Right forelimb (tissue), 1 donor: ENCODE results near the gene WDR1.

ENCODE experiments used
- DNase-seq: peaks from one replicate; pipeline ENCODE4 v3.0.0-alpha.2; 2018

The WDR1 gene

DNA sequence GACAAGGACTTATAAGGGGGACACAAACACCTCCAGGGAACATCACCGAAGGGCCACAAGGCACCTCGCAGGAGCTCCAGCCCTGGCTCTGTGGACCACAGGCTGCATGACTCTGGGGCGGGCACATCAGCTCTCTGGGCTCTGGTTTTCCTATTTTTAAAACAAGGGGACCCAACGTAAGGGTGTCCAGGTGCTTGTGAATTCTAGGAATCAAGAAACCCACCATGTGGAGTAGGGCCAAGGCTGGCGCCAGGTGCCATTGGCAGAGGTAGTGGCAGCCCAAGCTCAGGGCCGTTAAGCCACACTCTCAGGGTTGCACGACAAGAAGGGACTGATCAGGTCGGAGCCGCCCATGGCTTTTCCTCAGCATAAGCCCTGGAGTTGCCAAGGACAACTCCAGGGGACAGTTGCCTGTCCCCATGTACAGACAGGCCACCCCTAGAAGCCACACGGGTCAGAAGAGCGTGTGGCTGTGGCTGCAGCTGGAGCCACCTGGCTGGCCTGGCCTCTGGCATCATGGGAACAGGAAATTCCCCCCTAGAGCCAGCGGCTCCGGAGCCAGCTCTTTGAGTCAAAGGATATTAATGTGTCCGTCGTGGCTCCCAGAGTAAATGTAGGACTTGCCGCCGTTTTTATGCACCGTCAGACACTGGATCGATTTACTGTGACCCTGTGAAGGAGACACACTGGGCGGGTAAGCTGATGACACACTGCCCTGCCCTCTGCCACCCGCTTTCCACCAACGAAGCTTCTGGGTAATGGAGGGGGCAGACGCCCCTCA is 32.5 kb downstream of the WDR1 start:
- peak; percentile 36 for DNase-seq

DNA sequence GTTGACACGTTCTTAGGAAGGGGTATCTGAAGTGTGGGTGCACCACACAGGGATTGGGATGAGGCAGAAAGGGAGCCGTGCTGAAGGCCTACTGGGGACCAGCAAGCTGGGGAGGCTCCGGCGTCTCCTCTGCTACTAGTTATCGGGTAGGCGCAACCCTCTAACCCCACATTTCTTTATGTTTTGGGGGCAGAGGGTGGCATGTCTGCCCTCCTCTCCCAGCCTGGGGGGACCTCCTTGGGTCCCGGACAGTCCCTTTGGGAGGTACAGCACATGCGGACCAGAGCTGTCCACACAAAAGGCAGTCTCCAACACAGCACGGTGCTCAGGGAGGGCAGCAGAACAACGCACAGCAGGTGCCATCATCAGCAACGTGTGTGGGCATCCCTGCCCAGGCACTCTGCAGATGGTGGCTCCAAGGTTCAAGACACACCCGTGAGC is 33.2 kb downstream of the WDR1 start:
- DNase-seq: peak; percentile 20

DNA sequence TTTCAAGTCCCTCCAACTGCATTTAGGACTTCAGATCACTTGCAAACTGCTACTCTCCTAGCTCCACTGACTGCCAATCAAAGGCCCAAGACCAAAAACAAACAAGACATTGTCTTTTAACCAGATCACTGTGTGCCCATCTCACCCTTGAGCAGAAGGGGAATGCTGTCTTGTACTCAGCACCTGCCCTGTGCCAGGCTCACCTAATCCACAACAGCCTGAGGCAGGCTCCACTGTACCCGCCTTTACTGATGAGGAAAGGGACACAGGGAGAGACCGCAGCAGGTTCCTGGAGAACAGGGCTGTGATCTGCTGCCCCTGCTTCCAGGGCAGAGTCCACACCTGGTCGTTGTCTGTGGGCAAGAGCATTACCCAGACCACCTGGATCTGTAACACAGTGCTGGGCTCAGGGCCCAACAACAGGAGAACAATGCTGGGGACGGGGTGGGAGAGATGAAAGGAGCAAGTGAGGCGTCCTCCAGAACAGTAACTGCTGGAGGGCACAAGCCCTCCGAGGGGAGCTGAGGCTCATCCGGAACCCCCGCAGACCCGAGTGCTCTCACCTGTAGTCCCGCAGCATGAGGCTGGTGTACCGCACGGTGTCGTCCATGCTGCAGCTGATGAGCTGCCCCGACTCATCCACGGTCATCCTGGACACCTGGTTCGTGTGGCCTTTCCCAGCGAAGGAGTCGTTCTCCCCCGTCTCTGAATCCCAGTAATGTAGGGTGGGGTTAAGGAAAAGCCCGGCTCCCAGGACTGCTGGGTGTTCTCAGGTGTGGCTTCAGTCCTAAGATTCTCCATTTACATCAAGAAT is 33.9 kb downstream of the WDR1 start:
- DNase-seq: peak; percentile 21

DNA sequence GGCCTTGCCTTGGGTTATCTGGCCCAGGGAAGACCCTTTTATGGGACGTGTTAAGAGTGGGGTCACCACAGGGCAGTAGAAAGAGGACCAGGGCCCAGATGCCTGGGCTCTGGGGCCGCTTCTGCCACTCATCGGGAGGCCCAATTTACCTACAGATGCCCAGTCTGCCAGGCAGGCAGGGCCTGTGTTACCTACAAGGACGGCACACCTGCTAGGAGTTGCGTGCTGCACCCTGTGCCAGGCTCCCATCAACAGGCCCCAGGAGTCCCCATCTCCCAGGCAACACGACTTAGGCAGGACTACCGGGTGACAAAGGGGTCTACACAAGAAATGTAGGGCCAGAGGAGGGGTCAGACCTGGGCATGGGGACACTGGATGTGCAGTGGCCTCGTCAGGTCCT is 34.6 kb downstream of the WDR1 start:
- peak; percentile 37 for DNase-seq

DNA sequence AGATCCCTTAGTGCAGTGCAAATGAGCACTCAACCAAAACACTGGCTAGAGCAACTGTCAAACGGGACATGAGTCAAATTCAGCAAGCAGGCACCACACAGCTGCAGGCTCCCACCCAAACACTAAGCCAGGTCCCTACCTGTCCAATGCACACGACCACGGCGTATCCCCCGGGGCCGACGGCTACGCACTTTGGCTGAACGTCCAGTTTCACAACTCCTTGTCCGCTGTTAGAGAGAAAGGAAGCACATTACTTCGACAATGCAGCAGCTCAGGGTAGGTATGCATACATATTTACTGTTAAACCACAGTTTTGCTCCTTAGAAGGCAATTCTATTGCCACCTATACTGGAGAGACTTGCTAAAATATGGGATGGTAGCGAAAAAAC is 35.4 kb downstream of the WDR1 start:
- peak; percentile 9 for DNase-seq

DNA sequence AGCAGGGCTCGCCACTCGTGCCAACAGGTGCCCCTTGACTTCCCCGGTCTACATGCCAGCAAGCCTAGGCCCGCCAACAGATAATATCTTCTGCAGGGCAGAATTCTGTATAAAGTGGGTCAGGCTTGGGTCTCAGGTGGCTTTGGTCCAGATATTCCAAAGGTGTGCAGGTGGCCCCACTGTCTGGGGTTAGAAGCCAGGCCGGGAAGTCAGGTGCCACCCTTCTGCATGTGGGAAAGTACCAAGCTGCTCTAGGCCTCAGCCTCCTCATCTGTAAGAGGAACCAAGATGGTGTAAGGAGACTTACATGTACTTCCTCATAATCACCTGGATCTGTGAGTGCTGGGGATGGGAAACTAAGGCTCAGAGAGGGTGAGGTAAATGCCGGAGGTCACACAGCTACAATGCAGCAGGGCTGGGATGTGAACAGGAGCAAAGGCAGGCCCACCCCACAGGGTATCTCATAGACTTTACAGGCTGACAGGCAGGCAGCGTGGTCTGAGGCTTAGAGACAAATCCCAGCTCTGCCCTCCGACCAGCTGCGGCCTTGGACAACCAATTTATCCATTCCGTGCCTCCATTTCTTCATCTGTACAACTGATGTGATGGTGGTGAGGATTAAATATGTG is 35.9 kb downstream of the WDR1 start:
- no peak for DNase-seq

DNA sequence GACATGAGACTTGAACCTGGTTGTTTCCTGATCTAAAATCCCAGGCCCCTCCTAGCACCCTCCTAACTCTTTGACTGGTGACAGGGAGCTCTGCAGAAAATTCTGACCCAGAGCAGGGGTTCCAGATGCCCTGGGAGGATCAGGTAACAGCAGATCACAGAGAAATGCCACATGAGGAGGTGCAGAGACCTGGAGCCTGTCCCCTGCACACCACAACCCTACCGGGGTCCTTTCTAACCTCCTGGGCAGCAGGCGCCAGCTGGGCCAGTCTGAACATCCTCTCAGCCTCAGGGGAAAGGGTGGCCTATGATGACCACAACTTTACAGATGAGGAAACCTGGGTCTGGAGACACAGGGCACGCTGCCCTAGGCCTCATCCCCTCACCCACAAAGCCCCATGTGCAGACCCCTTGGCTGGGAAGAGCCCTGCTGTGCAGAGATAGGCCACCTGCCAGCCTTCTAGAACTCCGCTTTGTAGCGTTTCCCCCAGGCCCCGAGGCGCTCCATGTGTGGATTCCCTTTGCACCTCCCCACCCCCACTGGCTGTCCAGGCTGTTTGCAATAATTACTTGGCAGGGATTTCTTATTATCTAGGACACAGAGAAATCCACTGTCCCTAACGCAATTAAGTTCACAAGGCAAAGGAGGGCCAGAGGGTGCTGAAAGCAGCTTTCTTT is 36.5 kb downstream of the WDR1 start:
- DNase-seq: no peak

DNA sequence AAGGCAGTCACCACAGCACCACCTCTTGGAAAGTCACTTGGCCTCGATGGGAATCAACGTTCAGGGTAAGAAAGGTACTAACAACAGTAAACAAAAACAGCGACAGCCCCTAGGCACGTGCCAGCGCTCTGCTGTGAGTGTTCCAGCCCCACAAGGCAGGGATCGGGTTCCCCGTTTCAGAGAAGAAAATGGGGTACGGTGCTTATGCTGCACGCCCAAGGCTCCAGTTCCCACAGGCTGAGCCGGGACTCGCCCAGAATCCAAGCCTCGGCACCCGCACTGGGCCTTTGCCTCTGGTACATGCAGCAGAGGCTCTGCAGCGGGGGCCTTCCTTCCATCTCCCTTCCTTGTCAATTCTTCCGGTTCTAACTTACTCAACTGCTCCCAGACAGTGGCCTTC is 37.3 kb downstream of the WDR1 start:
- no peak for DNase-seq

DNA sequence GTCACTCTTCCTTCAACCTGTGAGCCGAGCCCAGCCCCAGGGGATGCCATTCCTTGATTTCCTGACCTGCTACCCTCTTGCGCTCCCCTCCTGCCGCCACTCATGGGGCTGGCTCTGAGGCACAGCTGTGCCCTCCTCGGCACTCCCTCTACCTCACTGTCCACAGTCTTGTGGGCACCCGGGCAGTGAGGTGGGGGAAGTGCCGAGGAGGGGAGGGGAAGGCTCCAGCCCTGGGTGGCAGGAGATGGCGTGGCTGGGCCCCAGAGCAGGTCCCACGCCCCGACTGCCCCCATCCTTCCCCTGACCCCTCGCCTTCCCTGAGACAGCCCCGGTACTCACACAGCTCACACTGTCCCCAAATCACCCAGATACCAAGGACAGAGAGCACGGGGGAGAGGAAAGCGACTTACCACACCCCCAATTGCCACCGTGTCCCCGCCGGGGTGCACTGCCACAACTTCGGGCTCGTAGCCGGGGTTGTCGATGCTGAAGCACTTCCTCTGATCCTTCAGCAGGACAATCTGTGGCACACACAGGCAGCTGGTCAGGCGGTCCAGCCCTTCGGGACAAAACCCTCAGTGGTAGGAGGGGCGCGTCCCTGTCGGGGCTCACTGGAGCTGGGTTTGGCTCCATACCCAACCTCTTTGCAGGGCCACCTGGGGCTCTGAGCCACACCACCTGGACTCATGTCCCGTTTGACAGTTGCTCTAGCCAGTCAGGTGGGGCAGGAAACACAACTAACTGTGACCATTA is 37.9 kb downstream of the WDR1 start:
- DNase-seq: peak; percentile 42

DNA sequence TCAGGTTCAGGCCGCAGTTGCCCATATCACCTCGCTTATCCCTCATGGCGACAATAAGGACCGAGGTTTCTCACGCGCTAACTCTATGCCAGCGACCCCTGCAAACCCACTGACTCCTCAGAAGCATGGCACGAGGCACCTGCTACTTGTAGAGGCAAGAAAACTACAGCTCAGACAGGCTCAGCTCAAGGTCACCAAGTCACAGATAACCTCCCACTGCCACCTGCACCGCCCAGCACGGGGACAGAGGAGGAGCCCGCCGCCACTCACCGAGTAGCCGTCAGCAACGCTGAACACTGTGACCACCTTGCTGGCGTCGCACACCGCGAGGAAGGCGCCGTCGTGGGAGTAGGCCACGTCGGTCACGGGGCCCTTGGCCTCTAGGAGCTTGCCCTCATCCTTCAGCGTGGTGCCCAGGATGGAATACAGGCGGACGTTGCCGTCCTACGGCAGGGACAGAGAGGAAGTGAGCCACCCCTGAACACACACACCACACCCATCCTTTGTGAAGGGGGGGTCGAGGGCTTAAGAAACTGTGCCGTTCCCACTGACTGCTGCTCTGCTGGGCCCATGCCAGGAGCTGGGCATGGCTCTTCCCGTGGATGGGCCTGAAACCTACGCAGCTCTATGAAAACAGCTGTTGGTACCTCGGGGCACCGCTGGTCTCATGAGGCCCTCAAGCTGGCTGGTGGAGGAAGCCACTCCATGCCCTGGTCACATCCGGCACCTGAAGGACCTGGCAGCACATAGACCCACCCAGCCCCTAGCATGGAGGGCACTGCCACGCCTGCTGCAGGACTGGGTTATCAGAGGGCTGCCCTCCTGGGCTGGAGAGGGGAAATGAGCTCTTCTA is 38.9 kb downstream of the WDR1 start:
- no peak for DNase-seq

DNA sequence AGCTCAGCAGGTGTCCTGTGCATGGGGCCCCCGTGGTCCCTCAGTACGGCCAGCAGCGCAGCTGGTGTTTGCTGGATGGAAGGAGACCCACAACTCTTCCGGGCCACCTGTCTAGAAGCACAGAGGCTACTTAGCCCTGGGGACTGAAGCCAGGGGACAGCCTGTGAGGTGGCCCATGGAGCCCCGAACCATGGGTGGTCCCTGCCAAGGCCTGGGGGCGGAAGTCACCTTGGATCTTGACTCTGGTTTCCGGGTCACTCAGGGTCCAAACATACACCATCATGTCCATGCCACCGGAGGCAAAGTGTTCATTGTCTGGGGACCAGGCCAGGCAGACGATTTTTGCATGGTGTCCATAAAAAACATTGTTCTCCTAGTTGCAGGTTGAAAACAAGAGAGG is 39.5 kb downstream of the WDR1 start:
- DNase-seq: peak; percentile 42

DNA sequence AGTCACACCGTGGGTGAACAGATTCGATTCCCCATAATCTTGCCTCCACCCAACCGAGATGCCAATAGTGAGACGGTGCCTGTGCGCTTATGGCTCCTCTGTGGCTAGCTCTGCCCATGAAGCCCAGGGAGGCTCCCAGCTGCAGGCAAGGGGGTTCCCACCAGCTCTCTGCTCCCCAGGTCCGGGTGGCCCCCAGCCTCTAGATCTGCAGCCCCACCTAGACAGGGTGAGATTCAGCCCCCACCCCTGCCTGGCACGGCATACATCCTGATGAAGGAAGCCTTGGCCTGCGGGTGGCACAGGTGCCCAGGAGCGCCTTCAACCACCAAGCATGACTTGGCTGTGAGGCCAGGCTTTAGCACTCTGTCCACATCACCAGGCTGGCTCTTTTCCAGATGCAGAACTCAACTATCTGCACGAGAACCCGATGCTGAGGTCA is 40.6 kb downstream of the WDR1 start:
- no peak for DNase-seq

DNA sequence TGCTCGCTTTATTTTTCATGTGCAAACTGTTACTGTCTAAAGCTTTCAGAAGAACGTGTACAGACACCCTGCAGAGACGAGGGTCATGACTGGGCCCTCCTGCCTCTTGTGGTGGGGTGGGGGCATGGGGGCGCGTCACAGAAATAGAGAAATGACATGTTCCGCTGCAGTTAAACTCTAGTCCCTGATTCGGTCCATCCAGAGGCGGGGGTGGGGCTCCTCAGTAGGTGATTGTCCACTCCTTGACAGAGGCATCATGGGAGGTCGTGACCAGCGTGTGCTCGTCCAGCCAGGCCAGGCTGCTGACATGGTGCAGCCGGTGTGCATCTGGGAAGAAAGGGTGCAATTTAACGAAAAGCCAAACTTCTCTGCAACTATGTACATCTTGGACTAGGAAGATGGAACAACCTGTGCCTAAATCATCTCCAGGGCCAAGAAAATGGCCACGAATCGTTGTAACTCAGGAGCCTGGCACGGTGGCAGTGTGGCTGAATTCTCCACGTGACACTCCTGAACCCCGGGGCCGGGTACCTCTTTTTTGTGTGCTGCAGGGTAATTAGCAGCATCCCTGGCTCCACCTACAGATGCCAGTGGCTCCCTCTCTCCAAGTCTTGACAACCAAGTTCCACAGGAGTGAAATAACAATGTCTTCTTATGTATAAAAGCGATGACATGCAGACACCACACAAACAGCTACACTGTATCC is 41.3 kb downstream of the WDR1 start:
- peak; percentile 13 for DNase-seq

DNA sequence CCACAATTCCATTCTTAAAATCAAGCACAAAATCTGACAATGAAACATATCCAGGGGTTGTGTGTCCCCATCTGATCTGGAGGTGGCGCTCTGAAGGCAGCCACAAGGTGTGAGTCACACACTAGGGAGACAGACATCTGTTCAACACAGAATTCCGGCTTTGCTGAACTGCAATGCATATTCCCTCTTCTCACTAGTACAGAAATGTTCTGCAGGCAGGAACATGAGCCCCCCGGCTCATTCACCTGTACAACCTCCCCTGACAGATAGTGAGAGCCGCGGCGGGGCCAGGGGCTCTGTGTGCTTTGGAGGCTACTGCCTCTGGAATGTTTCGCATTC is 41.9 kb downstream of the WDR1 start:
- peak; percentile 46 for DNase-seq

DNA sequence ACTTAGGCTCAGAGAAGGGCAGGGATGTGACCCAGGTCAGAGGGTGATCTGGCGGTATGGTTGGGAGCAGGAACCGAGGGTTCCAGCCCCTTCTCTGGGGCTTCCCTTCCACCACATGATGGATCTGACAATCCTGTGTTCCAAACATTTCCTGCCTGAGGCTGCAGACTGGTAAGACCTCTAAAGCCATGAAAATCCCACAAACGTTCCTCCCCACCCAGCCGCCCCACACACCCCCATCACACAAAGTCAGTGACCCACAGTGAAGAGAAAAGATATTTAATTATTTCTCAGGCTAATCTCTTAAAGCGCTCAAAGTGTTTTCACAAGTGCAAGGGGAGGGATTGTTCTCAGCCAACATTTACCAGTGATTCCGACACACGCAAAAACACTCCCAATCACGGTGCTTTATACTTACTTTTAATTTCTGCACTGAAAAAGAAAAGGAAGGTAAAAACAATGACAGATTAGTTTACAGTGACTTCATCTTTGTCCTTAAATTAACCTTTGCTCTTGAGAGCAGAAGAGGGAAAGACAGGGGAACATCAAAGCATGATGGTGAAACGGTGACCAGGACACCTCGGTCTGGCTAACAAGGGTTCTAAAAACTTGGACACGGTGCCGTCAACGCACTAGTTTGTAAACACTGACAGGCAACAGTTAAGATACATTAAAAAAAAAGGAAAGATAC is 42.4 kb downstream of the WDR1 start:
- peak; percentile 32 for DNase-seq

DNA sequence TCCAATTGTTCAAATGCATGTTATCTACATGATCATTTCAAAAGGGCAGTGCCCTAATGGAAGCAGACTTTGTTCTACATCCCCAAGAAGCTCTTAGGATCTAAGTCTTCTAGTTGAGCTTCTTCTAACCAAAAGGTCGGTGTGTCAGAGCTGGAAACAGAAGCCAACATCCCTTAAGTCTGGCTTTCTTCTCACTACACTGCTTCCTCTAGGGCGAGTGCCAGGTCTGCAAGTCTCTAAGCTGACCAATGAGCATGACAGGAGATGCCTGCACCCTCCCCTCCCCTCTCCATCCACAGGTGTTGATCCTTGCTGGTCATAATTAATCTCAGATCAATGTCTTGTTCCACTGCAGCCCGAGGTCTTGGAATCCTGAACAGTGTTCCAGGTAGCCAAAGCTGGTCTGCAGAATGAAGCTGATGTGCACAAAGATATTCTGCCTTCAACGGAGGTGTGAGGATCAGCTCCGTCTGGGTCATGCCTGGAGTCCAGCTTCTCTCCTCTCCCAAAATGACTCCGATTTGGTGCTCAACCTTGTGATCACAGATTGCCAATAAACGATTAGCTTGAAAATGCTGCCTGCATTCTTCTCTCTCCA is 44.1 kb downstream of the WDR1 start:
- peak; percentile 31 for DNase-seq

DNA sequence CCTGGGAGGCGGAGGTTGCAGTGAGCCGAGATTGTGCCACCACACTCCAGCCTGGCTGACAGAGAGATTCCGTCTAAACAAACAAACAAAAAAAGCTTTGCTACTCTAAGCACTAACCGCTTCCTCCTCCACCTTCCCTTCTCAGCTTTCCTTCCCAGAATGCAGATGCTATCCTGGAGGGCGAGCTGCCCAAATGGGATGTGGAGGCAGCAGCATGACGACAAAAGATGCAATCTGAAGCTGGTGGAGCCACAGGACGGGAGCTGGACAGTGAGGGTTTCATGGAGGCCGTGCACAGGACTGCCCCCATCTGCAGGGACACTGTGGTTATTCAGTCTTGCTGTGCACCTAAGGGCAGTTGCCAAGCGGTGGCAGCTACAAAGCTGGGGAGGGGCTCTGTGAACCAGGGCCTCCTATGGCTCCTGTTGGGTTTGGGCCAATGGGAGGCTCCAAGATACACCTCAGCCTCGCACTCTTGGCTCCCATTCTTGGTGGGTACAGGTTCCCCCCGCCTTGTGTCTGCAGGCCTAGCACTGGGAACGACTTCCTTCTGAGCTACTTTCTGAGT is 47.4 kb downstream of the WDR1 start:
- DNase-seq: no peak

DNA sequence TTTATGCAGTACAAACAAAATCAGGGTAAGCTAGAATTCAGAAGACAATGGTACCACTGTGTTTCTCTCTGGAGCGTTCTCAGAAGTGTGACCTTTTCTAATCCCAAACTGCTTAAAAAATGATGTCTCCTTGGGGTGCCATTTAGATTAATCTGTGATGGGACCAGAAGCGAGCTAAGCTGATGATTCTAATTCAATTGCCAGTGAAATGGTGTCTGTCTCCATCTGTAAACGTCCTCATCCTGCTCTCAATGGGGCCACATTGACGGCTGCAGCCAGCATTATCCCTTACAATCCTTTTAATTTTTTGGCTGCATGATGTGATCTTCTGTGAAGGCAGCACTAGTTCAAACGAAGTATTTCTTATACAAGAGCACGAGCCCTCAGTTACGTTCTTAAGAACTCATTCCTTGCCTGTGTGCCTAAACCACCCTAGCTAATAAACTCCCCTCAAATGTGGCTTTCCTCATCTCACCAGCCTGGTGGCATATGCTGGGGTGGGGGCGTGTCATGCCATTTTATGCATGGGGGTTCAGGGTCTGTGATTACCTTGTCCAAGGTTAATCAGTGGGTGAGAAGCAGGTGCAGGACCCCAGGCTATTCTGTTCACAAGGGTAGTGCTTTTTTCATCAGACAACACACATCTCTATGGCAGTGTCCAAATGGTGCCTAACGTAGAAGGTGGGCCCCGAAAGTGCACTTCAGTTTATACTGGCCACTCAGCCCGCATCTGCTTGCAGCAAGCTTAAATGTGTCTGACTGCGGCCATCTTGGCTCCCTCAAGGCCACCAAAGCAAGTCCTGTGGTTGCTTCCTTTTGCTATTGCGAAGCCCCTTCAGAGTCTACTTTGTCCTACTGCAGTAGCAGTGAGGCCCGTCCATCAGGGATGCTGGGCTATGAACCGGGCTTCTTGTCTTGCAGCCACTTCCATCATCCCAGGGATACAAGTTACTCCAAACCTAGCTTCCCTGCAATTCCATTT is 49.6 kb downstream of the WDR1 start:
- DNase-seq: no peak
